IMR-90 (cell line): ENCODE data around the gene SENP7. TPM values are rescaled to one million over a fixed set of nuclear protein-coding genes. Genes with fewer than 3 reads are reported as not detected.
"Not testable (repeated sequence)": the region's sequence is repeated elsewhere in the genome, so short reads cannot be mapped to it uniquely, and the experiment has no call there.

Source experiments
- ATAC-seq: fragments of 200-7000 bp; cut with Tn5 transposase; 2 replicates; pipeline ENCODE4 v1.9.1; 2020; ENCODE audit warnings: low read depth, mild to moderate bottlenecking, moderate library complexity
- BruUV-seq: library from RNA; stranded (reverse); fragments of 400-500 nt; replicated peaks from 2 replicates; lab custom pipeline; 2021; lab: Mats Ljungman, UMichigan
- CTCF ChIA-PET: fragments of 300-600 bp; formaldehyde crosslinking; extraction: SDS; loops from one replicate; lab custom pipeline; 2021; ENCODE audit warnings: antibody characterized with exemption; lab: Yijun Ruan, JAX
- POLR2A ChIA-PET: fragments of 300-600 bp; sonication (Branson Sonifier 250); formaldehyde crosslinking; loops from one replicate; lab custom pipeline; 2022; ENCODE audit warnings: antibody characterized with exemption; ENCODE audit not compliant: unreplicated experiment; lab: Charles Lee
- DNase-seq: peaks from one replicate; pipeline ENCODE4 v3.0.0; 2013
- H2AFZ ChIP-seq: replicated peaks from 2 replicates; pipeline ENCODE3; 2013; ENCODE audit warnings: low read length, mild to moderate bottlenecking; ENCODE audit not compliant: poor library complexity
- H2AK5ac ChIP-seq: 2 replicates; pipeline ENCODE4 v1.6.1; 2013; ENCODE audit warnings: low read depth, low read length, inconsistent platforms
- H2AK9ac ChIP-seq: replicated peaks from 2 replicates; pipeline ENCODE3; 2013; ENCODE audit warnings: mild to moderate bottlenecking, low read depth, low read length, moderate library complexity; ENCODE audit not compliant: poor library complexity
- H2BK120ac ChIP-seq: 2 replicates; pipeline ENCODE4 v1.6.1; 2013; ENCODE audit warnings: low read depth, low read length, inconsistent platforms
- H2BK15ac ChIP-seq: 3 replicates; pipeline ENCODE4 v1.6.1; 2013; ENCODE audit warnings: low read depth, low read length, inconsistent platforms
- H2BK20ac ChIP-seq: 2 replicates; pipeline ENCODE4 v1.6.1; 2013; ENCODE audit warnings: low read depth, mild to moderate bottlenecking, inconsistent platforms, low read length, moderate library complexity
- H2BK5ac ChIP-seq: 2 replicates; pipeline ENCODE4 v1.6.1; 2013; ENCODE audit warnings: mild to moderate bottlenecking, low read depth, low read length, inconsistent platforms; ENCODE audit not compliant: poor library complexity, severe bottlenecking
- H3K14ac ChIP-seq: replicated peaks from 2 replicates; pipeline ENCODE4 v1.6.1; 2013; ENCODE audit warnings: low read depth, low read length, inconsistent platforms
- H3K18ac ChIP-seq: 2 replicates; pipeline ENCODE4 v1.6.1; 2013; ENCODE audit warnings: low read depth, low read length, control low read depth
- H3K23ac ChIP-seq: 2 replicates; pipeline ENCODE4 v1.6.1; 2013; ENCODE audit warnings: low read depth, low read length, inconsistent platforms
- H3K27ac ChIP-seq: 2 replicates; pipeline ENCODE4 v1.5.1; 2013; ENCODE audit warnings: mild to moderate bottlenecking, control low read depth, low read length; ENCODE audit not compliant: insufficient read depth
- H3K27me3 ChIP-seq: 2 replicates; pipeline ENCODE4 v1.6.1; 2013; ENCODE audit warnings: low read length; ENCODE audit not compliant: control insufficient read depth, insufficient read depth
- H3K36me3 ChIP-seq: 2 replicates; pipeline ENCODE4 v1.6.1; 2013; ENCODE audit warnings: low read length, mixed read lengths; ENCODE audit not compliant: control insufficient read depth, insufficient read depth
- H3K4ac ChIP-seq: 2 replicates; pipeline ENCODE4 v1.6.1; 2013; ENCODE audit warnings: low read depth, low read length, inconsistent platforms
- H3K4me1 ChIP-seq: 2 replicates; pipeline ENCODE4 v1.6.1; 2013; ENCODE audit warnings: low read length, mixed read lengths; ENCODE audit not compliant: control insufficient read depth, insufficient read depth
- H3K4me2 ChIP-seq: 2 replicates; pipeline ENCODE4 v1.6.1; 2013; ENCODE audit warnings: low read depth, mild to moderate bottlenecking, control low read depth, low read length, moderate library complexity
- H3K4me3 ChIP-seq: 2 replicates; pipeline ENCODE4 v1.5.1; 2013; ENCODE audit warnings: low read depth, mild to moderate bottlenecking, control low read depth, low read length, moderate library complexity; ENCODE audit not compliant: insufficient read depth
- H3K56ac ChIP-seq: 2 replicates; pipeline ENCODE4 v1.6.1; 2013; ENCODE audit warnings: low read length, inconsistent platforms; ENCODE audit not compliant: insufficient read depth; ENCODE audit errors: extremely low read depth
- H3K79me1 ChIP-seq, 2 experiments: 2 replicates each; pipeline ENCODE4 v1.6.1; 2013; ENCODE audit warnings: low read length in 2 of 2, inconsistent platforms in 1 of 2, low read depth in 1 of 2
- H3K9ac ChIP-seq: 2 replicates; pipeline ENCODE4 v1.6.1; 2013; ENCODE audit warnings: low read depth, low read length, control low read depth
- H3K9me1 ChIP-seq: 2 replicates; pipeline ENCODE4 v1.6.1; 2013; ENCODE audit warnings: low read length, inconsistent platforms; ENCODE audit not compliant: insufficient read depth
- H3K9me3 ChIP-seq: 2 replicates; pipeline ENCODE4 v1.6.1; 2013; ENCODE audit warnings: low read length; ENCODE audit not compliant: control insufficient read depth, insufficient read depth
- H4K20me1 ChIP-seq: 2 replicates; pipeline ENCODE4 v1.6.1; 2013; ENCODE audit warnings: low read length, inconsistent platforms; ENCODE audit not compliant: insufficient read depth
- H4K5ac ChIP-seq: 2 replicates; pipeline ENCODE4 v1.6.1; 2013; ENCODE audit warnings: mild to moderate bottlenecking, low read depth, low read length, control low read depth
- H4K8ac ChIP-seq, 2 experiments: 2 replicates each; pipeline ENCODE4 v1.6.1; 2013; ENCODE audit warnings: low read depth in 2 of 2, low read length in 2 of 2, control low read depth in 1 of 2, inconsistent platforms in 1 of 2
- H4K91ac ChIP-seq: 2 replicates; pipeline ENCODE4 v1.6.1; 2013; ENCODE audit warnings: low read depth, low read length, inconsistent platforms; ENCODE audit not compliant: insufficient read depth
- NFE2L2 ChIP-seq: fragments of 150-350 bp; IDR thresholded peaks from 2 replicates; pipeline ENCODE4 v1.6.1; 2016; ENCODE audit warnings: low read depth, mild to moderate bottlenecking, low read length
- RFX5 ChIP-seq: IDR thresholded peaks from 2 replicates; pipeline ENCODE4 v1.8.0; 2012; ENCODE audit warnings: low read depth, mild to moderate bottlenecking, low read length, moderate library complexity
- WGBS, 2 experiments: methylation state at CpG; one replicate each; pipeline versions ENCODE4 v1.1.5 to v1.1.7; 2013; ENCODE audit warnings: missing lambda C conversion rate in 2 of 2; ENCODE audit not compliant: insufficient read length in 1 of 2; ENCODE audit errors: extremely low coverage in 2 of 2; 5-methylcytosine and 5-hydroxymethylcytosine counted together
- dilution Hi-C: fragments of 300-500 bp; cut with HindIII; formaldehyde crosslinking; loops from one replicate; pipeline ENCODE4 v1.14.3; 2018; ENCODE audit warnings: low sequenced_read_pairs; ENCODE audit not compliant: unreplicated experiment
- in situ Hi-C: fragments of 300-500 bp; cut with MboI; formaldehyde crosslinking; loops from 3 replicates; pipeline ENCODE4 v1.14.3; 2019; ENCODE audit warnings: low sequenced_read_pairs, inconsistent platforms, mixed read lengths
- intact Hi-C: fragments of 100-400 bp; cut with micrococcal nuclease; formaldehyde crosslinking; loops from 2 replicates; pipeline ENCODE4 v1.10.0; 2022
- polyA plus RNA-seq, 3 experiments: library from polyadenylated mRNA; depleted of rRNA; stranded (reverse); fragments of >200 nt; gene quantifications; 2 replicates each; pipeline ENCODE4 v1.2.3, GENCODE V29; 2012; ENCODE audit warnings: low replicate concordance in 1 of 3
- total RNA-seq: library from RNA; depleted of rRNA; stranded (reverse); fragments of >200 nt; gene quantifications from 2 replicates; pipeline ENCODE4 v1.2.3, GENCODE V29; 2012

Gene SENP7
- total and polyA plus RNA-seq, 2 of the 4 experiments (the other 2 are of a cell fraction), result 5.5 to 8.4 TPM

DNA sequence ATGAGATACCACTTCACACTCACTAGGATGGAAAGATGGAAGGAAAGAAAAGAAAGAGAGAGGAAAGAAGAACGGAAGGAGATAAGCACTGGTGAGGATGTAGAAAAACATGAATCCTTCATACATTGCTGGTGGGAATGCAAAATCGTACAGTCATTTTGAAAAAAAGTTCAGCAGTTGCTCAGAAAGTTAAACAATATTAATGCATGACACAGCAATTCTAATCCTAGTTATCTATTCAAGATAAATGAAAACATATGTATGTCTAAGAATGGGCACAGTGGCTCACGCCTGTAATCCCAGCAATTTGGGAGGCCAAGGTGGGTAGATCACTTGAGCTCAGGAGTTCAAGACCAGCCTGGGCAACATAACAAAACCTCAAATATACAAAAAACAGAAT lies 59.1 kb downstream of the SENP7 start:
- H2BK120ac ChIP-seq, result no peak overlapping the region
- dilution Hi-C loops, result no loop called here
- no peak overlapping the region for H3K56ac ChIP-seq
- H3K4me2 ChIP-seq, result no peak overlapping the region
- H3K18ac ChIP-seq, result no peak overlapping the region
- H3K23ac ChIP-seq, result no peak overlapping the region
- H2AK5ac ChIP-seq, result no peak overlapping the region
- H2BK15ac ChIP-seq, result no peak overlapping the region
- H4K20me1 ChIP-seq, result no peaks in the 10 kb centered on the region
- ATAC-seq (no peak), DNase-seq (peak; percentile 42)
- H2AK9ac ChIP-seq, result no peak overlapping the region
- H4K5ac ChIP-seq, result no peak overlapping the region
- no peak overlapping the region for H2BK5ac ChIP-seq
- ChIA-PET CTCF (no interaction called here), POLR2A (no interaction called here)
- no peak overlapping the region for H3K4ac ChIP-seq
- H3K4me3 ChIP-seq, result no peak overlapping the region
- H3K14ac ChIP-seq, result no peak overlapping the region
- H3K27ac ChIP-seq, result no peak overlapping the region
- no peak overlapping the region for H2AFZ ChIP-seq
- H3K79me1 ChIP-seq, result no peaks in the 10 kb centered on the region; a peak in 2 of 4 replicates
- no peak overlapping the region for H4K91ac ChIP-seq
- no peaks in the 10 kb centered on the region; the same call in 1 of the 2 replicates for H3K9me1 ChIP-seq
- no peak overlapping the region for H2BK20ac ChIP-seq
- H3K9me3 ChIP-seq, result no peaks in the 10 kb centered on the region
- no CpG with 5 or more reads among the region's 3 CpGs for WGBS, 2 experiments
- TF ChIP-seq NFE2L2 (peak; percentile 83), RFX5 (no peak)
- no peak overlapping the region for H4K8ac ChIP-seq
- H3K36me3 ChIP-seq, result peaks cover 6% of the 10 kb centered on the region; the same call in 1 of the 2 replicates
- H3K27me3 ChIP-seq, result no peaks in the 10 kb centered on the region
- no TSS peak for BruUV-seq
- no peak overlapping the region for H3K9ac ChIP-seq
- intact Hi-C loops, result no loop called here
- in situ Hi-C loops, result no loop called here
- H3K4me1 ChIP-seq, result no peaks in the 10 kb centered on the region

DNA sequence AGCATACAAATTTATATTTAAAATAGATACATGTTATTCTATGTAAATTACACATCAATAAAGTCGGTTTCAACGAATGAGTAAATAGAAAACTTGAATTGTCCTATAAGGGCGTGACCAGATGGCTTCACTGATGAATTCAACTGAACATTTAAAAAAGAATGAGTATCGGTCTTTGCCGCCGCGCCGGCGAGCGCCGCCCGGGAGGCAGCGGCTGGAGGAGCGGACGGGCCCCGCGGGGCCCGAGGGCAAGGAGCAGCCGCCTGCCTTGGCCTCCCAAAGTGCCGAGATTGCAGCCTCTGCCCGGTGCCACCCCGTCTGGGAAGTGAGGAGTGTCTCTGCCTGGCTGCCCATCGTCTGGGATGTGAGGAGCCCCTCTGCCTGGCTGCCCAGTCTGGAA lies 74.4 kb downstream of the SENP7 start:
- POLR2A ChIA-PET, H3K9me3 ChIP-seq, H3K9ac ChIP-seq, H3K27ac ChIP-seq, H3K14ac ChIP-seq, H3K23ac ChIP-seq, H3K27me3 ChIP-seq, H4K8ac ChIP-seq, H3K4me1 ChIP-seq, BruUV-seq, H2BK15ac ChIP-seq, H3K56ac ChIP-seq, H3K9me1 ChIP-seq, H2AFZ ChIP-seq, H2BK120ac ChIP-seq, ATAC-seq, H4K20me1 ChIP-seq, H2AK9ac ChIP-seq, H3K18ac ChIP-seq, H3K4ac ChIP-seq, intact Hi-C loops, H4K5ac ChIP-seq, DNase-seq, H4K91ac ChIP-seq, H3K4me2 ChIP-seq, H3K36me3 ChIP-seq, H2BK5ac ChIP-seq, H2AK5ac ChIP-seq, in situ Hi-C loops, dilution Hi-C loops, CTCF ChIA-PET, H2BK20ac ChIP-seq, H3K4me3 ChIP-seq: not testable (repeated sequence)
- H3K79me1 ChIP-seq, result peaks cover 12 to 15% of the 10 kb centered on the region in 2 experiments
- WGBS, 2 experiments, result no CpG with 5 or more reads among the region's 23 CpGs
